ENCODE results near the gene INO80D.
"Not testable (repeated sequence)": the region's sequence is repeated elsewhere in the genome, so short reads cannot be mapped to it uniquely, and the experiment has no call there.

Gene INO80D

GRCh38 chr2:206085742-206086445 lies at the start of gene INO80D:
Gene INO80D (minus strand): TSS chr2:206086174. CDS start chr2:206063016, 23,158 bp downstream.
- POLR2A ChIA-PET, result interaction anchor here (0.5 to 0.9 kb wide), 3 partner anchors 8 to 71 kb away, joined by 3 to 4 read pairs (median 4); no protein-coding TSS in a partner anchor
- peak; percentile 83 for DNase-seq (ENCODE audit: extremely low spot score)

GRCh38 chr2:206127656-206128055 lies 41.7 kb upstream of the INO80D start:
- no peak for TF ChIP-seq CTCF (IDR thresholded peaks at IDR 0.05; ENCODE audit: control extremely low read depth, extremely low read depth, low read depth, missing control alignments)
- POLR2A ChIA-PET, result no interaction called here
- no peak for DNase-seq (ENCODE audit: extremely low spot score)
- CTCF ChIA-PET, result interaction anchor here (1.3 to 1.4 kb wide), 4 partner anchors 15 to 82 kb away, joined by 3 read pairs; no protein-coding TSS in a partner anchor

More at GRCh38 chr2:206085742-206086445, at the start of gene INO80D:
- TF ChIP-seq CTCF (IDR thresholded peaks at IDR 0.05; ENCODE audit: control extremely low read depth, extremely low read depth, low read depth, missing control alignments), result peak; percentile 59
- CTCF ChIA-PET, result interaction anchor here (1.0 to 5.1 kb wide), 6 partner anchors 8 to 74 kb away, joined by 3 to 31 read pairs (median 4); partner anchors contain the start of gene EEF1B2

GRCh38 chr2:206125901-206126300 lies 39.9 kb upstream of the INO80D start:
- TF ChIP-seq CTCF (IDR thresholded peaks at IDR 0.05; ENCODE audit: control extremely low read depth, extremely low read depth, low read depth, missing control alignments), result no peak
- ChIA-PET POLR2A (no interaction called here), CTCF (interaction anchor here (1.0 kb wide), 1 partner anchor 14 kb away, joined by 3 read pairs; no protein-coding TSS in a partner anchor)
- no peak for DNase-seq (ENCODE audit: extremely low spot score)

- CTCF ChIA-PET, result interaction anchor here (1.1 to 1.4 kb wide), 2 partner anchors 9 to 183 kb away, joined by 3 to 4 read pairs; no protein-coding TSS in a partner anchor
- POLR2A ChIA-PET; DNase-seq (ENCODE audit: extremely low spot score): not testable (repeated sequence)
These were observed 36.6 kb upstream of the INO80D start for GRCh38 chr2:206122569-206122968.

GRCh38 chr2:206116278-206116677 lies 30.3 kb upstream of the INO80D start:
- no peak for DNase-seq (ENCODE audit: extremely low spot score)
- no peak for TF ChIP-seq CTCF (IDR thresholded peaks at IDR 0.05; ENCODE audit: control extremely low read depth, extremely low read depth, low read depth, missing control alignments)
- POLR2A ChIA-PET, result no interaction called here
- CTCF ChIA-PET, result no interaction called here

GRCh38 chr2:206115026-206115578 lies 29.1 kb upstream of the INO80D start:
- no peak for DNase-seq (ENCODE audit: extremely low spot score)
- CTCF ChIA-PET, result no interaction called here
- POLR2A ChIA-PET, result no interaction called here
- TF ChIP-seq CTCF (IDR thresholded peaks at IDR 0.05; ENCODE audit: control extremely low read depth, extremely low read depth, low read depth, missing control alignments), result no peak

All from GM10248 (cell line).